HEK293T (cell line): ENCODE data around the gene ADIPOQ.
"Not testable (repeated sequence)": the region's sequence is repeated elsewhere in the genome, so short reads cannot be mapped to it uniquely, and the experiment has no call there.

ENCODE experiments used
- ARNT ChIP-seq: fragments of 450-650 bp; IDR thresholded peaks from 2 replicates; pipeline ENCODE4 v1.6.1; 2017; ENCODE audit warnings: mild to moderate bottlenecking
- BHLHE40 ChIP-seq: fragments of 450-650 bp; IDR thresholded peaks from 2 replicates; pipeline ENCODE4 v1.6.1; 2016; ENCODE audit warnings: mild to moderate bottlenecking, moderate library complexity, borderline replicate concordance
- ELF4 ChIP-seq: fragments of 450-650 bp; IDR thresholded peaks from 2 replicates; pipeline ENCODE4 v1.6.1; 2017; ENCODE audit warnings: antibody characterized with exemption
- FOXK2 ChIP-seq: fragments of 450-650 bp; IDR thresholded peaks from 2 replicates; pipeline ENCODE4 v1.6.1; 2016; ENCODE audit warnings: mild to moderate bottlenecking
- SP1 ChIP-seq: fragments of 450-650 bp; IDR thresholded peaks from 2 replicates; pipeline ENCODE4 v1.6.1; 2017
- SUZ12 ChIP-seq: fragments of 450-650 bp; IDR thresholded peaks from 2 replicates; pipeline ENCODE4 v1.6.1; 2016; ENCODE audit warnings: mild to moderate bottlenecking

DNA sequence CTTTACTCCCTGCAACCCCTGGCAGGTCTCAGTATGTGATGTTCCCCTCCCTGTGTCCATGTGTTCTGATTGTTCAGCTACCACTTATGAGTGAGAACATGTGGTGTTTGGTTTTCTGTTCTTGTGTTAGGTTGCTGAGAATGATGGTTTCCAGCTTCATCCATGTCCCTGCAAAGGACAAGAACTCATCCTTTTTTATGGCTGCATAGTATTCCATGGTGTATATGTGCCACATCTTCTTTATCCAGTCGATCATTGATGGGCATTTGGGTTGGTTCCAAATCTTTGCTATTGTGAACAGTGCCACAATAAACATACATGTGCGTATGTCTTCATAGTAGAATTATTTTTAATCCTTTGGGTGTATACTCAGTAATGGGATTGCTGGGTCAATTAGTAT lies 61.2 kb downstream of the ADIPOQ start:
- not testable (repeated sequence) for TF ChIP-seq SP1, FOXK2, SUZ12, ARNT, BHLHE40, ELF4
